OCI-M1 (cell line): Measurements from ENCODE around the gene CHAF1A.
A peak's percentile ranks its signal among the peaks of the same experiment; 100 is the strongest.

ENCODE experiments used
- DNase-seq: peaks from one replicate; lab custom pipeline; 2025; lab: John Stamatoyannopoulos, UW

Gene CHAF1A

GRCh38 chr19:4441994-4442818, 39.8 kb downstream of the CHAF1A start:
- DNase-seq, result no peak

- no peak for DNase-seq
Observed at GRCh38 chr19:4442819-4443146, 40.3 kb downstream of the CHAF1A start.

DNA sequence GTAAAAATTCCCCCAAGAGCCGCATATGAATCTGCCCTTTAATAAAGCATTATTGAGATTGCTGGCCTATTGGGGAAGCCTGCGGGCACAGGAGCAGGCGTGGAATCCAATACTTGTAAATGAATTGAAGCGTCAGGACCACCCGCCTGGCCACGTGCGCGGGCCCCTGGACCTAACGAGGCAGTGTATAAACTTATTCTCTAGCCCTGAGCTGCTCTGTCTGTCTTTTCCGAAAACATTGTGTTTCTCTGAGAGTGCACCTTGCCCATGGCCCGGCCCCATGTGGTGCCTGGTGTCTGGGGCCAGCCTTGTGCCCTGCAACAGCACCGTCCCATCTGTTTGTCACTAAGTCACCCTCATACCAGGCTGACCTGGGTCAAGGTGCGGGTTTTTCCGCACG, 40.7 kb downstream of the CHAF1A start:
- no peak for DNase-seq

- DNase-seq, result no peak
Observed at GRCh38 chr19:4443966-4444764, 41.7 kb downstream of the CHAF1A start.

DNA sequence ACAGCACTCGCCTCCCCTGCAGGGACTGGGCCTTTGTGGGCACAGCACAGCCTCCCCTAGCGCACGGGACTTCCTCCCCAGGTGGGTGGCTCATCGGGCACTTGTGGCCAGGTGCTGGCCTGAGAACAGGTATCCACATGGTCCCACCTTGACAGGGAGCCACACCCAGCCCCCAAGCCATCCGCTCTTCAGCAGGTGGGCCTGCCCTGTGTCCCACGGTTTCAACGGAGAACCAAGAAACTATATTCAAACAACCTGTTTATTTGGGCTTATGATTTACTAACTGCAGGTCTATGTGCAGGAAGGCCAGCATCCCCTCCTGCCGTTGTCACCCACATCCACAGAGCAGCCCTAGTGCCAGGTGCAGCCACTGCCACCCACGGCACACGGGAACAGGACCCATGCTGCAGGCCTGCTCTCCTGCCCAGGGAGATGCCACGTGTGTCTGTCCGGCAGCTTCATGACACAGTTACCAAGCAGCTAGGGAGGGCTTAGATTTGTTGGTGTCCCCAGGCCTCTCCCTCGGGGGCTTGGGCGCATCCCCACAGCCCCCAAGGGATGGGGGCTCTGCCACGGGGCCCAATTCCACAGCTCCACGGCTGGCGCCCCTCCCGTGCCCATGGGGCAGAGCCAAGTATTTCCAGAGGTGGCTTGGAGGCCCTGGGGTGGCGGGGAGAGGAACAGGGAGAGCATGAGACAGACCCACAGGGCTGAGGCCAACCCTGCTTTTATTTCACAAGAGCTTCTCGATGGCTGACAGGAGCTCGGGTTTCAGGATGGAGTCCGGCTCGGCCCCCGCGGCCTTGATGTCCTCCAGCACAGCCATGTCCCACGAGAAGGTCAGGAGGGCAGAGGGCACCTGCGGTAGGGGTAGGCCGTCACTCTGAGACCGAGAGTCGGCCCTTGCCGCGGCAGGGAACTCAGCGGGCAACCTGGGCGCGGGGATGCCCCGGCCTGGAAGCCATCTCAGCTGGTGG, 42.6 kb downstream of the CHAF1A start:
- no peak for DNase-seq

- no peak for DNase-seq
Observed at GRCh38 chr19:4445963-4446703, 43.7 kb downstream of the CHAF1A start.

GRCh38 chr19:4446704-4447200, 44.3 kb downstream of the CHAF1A start:
- DNase-seq, result no peak

DNA sequence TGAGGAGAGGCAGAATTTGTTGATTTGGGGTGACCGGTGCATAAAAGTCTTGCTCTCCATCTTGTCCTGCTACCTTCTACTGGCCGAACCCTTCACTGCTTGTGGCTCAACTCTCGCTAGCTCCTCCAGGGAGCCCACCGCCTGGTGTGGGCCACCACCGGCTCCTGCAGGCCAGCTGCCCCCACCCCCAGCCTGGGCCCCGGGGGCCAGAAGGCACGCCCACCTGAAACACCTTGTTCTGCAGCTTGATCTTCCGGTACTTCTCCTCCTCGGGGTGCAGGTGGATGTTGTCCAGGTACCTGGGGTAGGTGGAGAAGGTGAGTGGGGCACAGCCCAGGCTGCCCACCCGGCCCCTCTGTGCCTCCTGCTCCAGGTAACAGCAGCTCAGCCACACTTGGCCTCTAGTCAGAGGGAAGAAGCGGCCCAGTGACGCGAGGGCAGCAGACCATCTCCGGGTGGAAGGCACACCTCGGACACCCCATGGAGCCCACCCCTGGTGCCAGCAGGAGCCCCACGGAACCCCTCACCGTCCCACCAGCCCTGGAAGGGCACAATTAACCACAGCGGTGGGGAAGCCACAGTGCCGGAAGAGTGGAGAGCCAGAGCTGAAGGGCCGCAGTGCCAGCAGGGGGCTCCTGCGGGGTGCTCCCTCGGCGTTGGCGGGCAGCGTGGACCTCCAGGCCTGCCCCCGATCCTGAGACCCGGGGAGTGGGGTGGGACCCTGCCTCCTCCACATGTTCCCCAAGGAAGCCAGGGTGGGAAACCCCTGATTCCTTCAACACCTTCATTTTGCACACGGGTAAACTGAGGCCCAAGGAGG, 45.1 kb downstream of the CHAF1A start:
- DNase-seq, result no peak

DNA sequence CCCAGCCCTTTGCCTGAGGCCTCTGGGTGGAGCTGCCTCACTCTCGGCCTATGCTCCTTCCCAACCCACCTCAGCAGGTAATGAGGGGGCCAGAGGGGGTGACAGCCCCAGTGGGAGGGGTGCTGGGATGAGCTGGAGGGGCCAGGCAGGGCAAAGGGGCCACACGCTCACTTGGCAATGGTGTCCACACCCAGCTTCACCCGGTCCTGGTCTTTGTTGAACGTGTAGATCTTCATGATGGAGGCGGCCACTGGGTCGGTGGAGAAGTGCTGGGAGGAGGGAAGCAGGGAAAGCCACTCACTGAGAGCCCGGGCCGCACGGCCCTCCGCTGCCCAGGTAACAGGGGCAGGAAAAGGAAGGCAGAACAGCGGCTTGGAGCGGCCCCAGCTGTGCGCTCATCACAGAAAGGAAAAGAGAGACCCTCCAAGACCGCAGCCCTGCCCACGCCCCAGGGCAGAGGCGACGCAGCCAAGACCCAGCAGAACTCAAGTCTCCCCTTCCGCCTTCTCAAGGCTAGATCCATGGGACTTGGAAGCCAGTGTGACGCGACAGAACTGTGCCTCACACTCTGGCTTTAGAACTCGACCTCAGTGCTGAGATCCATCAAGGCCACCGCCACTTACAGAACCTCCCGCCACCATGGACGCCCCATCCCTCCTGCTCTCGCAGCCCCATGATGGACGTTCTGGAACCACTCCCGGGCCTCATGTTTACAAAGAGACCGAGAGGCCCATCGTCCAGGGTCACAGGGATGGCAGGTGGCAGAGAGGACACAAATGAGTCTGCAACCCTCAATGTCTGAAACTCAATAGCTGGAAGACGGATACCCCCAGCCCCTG, 45.9 kb downstream of the CHAF1A start:
- no peak for DNase-seq

DNA sequence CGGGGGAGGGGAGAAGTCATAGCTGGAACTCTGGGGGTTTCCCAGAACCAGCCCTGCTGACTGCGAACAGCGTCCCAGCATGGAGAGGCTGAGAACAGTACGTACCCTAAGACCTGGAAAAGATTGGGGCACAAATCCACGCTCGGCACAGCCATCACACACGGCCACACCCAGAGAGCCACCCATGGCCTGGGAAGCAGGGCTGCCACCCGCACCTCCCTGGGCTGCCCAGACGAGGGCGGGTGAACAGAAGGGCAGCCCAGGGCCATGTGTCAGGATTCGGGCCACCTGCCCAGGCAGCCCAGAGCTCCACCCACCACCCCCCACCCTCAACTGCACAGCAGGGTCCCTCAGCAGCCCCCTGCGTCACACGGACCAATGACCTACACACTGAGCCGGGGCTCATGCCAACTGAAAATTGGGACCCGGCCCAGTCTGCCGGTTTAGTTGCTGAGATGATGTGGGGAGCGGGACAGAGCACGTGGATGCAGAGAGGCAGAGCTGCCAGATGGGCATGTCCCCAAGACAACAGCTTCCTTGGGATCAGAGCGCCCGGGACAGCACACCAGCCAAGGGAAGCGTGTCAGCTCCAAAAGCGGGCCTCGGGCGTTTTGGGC, 46.7 kb downstream of the CHAF1A start:
- no peak for DNase-seq

DNA sequence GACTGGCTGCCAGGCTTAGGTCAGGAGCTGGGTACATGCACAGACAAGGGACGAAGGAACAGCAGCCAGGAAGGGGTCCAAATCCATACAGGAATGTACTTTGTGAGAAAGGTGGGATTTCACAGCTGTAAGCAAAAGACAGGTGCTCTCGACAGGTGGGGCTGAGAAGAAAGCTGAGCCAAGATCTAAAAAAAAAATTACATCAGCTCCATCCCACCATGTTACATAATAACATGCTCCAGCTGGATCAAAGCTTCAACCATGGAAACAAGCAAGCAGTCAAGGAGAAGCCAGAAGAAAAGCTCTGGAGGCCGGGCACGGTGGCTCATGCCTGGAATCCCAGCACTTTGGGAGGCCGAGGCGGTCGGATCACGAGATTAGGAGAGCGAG, 47.2 kb downstream of the CHAF1A start:
- no peak for DNase-seq

- no peak for DNase-seq
Observed at GRCh38 chr19:4452230-4452990, 50.0 kb downstream of the CHAF1A start.

DNA sequence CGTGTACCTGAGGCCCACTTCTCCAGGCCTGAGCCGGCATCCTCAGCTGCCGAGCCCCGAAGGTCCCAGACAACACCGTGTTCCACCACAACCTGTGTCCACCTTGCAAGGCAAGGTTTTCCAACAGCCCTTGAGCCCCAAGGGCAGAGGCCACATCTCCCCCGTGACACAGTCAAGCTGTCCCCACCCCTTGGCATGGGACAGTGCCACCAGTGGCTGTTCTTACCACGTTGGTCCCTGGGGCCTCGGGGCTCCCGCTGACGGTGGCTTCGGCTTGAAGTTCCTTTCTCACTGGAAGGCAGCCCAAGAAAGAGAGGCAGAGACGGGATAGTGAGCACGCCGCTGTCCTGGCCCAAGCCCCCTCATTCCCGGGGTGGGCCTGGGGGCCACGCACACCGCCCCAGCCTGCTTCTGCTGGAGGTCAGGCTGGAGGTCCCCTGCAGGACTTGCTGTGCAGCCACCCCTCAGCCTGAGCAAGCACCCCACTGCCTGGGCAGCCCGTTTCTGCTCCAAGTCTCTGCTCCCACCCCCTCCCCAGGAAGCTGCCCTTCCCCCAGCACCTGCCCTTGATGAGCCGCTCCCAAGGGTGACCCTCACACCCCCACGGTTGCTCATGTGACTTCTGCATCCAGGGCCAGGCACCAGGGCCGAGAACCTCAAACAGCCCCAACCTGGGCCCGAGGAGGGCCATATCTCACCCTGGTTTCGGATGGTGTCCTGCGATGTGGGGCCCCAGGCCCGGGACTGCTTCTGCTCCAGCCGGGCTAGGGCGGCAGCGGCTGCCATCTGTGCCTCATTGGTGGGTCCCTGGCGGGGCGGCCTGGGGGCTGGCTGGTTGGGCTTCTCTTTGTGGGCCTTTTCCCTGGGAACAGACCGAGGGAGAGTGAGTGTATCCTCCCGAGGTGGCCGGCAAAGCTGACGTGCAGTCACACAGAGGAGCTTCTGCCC, 51.1 kb downstream of the CHAF1A start:
- no peak for DNase-seq

DNA sequence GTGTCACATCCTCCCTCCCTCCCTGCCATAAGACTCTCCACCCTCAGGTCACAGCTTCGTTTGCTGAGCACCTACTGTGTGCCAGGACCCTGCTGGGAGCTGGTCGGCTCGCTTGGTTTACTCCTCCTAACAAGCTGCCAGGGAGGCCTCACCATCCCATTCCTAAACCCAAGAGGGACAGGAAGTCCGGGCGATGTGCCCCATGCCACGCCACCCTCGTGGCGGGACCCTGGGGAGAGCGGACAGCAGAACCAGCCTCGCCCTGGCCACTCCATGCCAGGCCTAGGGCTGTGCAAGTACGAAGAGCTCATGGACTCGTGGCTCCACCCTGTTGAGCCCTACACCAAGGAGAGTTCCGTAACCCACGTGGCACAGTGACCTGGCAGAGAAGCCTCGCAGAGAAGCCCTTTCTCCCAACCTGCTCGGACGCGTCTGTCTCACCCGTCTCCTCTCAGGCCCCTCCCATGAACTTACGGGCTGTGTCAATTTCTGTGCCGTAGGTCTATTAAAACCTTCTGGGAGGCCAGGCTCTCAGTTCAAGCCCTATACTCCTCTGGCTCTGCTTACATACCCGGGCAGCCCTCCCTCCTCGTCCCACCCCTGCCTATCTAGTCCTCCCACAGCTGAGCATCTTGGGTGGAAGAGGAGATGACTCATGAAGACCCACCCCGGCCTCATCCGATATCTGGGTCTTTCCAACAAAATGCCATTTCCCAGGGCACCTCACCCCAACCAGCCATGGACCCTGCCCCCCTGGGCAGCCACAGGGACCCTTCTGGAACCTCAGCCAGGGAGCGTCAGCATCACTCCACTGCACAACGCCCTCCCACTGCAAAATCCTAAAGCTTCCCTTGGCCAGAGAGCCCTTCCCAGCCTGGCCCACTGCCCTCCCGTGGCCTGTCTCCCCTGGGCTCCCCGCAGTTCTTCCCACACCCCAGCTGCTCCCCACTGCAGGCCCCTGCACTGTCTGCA, 52.6 kb downstream of the CHAF1A start:
- peak; percentile 4 for DNase-seq

GRCh38 chr19:4455719-4456475, 53.5 kb downstream of the CHAF1A start:
- no peak for DNase-seq
